COLO668 (cell line): Measurements from ENCODE around the gene CDCA7.
"Not testable (repeated sequence)": the region's sequence is repeated elsewhere in the genome, so short reads cannot be mapped to it uniquely, and the experiment has no call there.

Source experiments
- DNase-seq: peaks from one replicate; lab custom pipeline; 2025; ENCODE audit not compliant: unreplicated experiment; lab: John Stamatoyannopoulos, UW

Gene CDCA7

DNA sequence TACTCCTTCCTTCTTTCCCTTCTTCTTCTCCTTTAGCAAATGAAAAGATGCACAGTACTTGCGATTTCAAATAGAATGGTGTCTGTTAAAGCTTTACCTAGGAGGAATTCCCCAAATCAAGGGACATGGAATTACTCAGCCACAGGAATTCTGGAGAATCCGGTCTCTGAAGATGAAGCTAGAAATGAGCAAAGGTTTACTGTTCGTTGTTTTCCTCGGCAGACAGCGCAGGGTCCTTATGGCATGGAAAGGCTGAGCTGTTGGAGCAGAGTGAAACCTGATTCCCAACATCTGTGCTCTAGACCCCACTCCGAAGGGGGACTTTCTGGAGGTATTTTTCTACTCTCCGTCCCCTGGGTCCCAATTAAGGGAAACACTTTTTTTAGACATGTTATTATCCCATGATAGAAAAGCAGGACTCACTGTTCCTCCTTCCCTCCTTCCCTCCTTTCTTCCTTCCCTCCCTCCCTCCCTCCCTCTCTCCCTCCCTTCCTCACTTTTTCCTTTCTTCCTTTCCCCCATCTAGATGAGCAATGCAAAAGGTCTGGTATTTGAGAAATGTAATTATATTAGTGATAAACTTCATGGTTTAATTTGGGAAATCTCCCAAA lies 47.1 kb downstream of the CDCA7 start:
- no peak for DNase-seq

DNA sequence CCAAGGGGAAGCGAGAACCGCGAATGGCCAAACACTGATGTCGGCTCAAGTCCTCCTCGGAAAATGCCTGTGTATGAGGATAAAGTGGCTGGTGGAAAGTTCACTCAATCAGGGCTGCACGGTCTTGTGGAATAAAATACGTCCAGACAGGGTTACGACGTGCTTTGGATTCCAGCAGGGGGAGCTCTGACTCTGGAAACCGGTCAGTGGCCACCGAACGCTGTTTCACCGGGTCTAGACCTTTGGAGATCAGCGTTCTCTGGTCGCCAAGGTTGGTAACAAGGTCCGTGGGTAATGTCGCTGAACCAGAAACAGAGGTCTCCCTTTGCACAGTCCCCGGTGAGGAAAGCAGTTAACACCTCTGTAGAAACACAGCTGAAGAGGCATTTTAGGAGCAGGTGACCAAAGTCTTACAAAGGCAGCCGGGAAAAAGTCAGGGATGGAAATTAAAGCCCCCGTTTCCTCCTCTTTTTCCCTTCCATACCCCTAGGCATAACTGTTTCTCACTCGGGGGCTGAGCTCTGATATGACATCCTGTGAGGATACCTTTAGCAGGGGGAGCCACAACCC lies 47.8 kb downstream of the CDCA7 start:
- DNase-seq: peak; percentile 75

DNA sequence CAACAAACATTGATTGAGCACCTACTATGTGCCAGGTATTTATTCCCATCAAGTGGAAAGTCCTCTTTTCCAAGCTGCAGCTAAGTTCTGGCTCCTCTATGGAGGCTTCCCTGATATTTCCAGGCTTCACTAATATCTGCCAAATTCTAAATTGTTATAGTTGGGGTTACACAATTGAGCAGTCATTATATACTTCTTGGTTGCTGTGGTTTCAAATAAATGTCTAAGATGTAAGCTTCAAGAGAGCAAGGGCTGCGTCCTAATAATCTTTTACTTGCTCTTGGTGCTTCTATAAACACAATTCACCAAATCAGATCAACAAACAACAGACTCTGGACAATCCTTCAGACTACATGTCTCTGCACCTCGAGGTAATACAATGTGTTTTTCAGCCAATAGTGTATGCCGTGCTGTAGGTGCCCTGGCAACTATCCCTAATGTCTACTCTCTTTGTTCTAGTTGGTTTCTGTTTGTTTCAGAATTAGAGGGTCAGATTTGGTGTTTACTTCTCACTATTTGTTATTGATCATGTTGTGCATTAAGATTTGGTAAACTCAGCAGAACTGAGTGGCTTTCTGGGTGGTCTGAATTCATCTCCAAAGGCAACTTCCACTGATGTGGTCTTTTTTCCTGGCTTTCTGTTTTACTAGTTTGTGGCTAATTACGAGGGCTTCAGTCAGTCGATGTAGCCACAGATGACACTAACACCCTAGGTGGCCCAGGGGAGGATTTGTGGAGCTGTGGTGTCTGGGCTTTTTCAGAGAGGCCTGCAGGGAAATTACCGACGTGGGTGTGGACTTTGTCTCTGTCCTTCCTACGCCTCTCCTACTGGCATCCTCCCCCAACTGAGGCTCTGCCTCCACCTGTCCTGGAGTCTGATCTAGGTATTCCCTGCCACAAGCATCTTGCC lies 50.4 kb downstream of the CDCA7 start:
- DNase-seq: no peak

DNA sequence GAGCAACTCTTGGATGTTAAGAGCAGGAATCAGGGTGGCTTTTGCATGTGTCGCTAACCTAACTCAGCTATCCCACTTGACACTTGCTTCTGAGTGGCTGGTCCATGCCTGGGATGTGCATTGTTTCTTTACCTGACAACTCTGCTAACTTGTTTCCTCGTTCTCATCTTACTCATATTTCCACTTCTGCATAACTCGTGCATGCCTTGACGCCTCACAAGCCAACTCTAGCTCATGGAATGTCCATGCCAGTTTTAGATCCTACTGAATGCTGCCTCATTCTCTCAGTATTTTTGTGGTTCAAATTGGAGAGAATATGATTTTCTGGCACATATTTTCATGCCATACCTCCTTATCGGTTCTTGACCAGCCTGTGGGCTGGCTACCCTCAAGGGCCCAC lies 52.5 kb downstream of the CDCA7 start:
- no peak for DNase-seq

DNA sequence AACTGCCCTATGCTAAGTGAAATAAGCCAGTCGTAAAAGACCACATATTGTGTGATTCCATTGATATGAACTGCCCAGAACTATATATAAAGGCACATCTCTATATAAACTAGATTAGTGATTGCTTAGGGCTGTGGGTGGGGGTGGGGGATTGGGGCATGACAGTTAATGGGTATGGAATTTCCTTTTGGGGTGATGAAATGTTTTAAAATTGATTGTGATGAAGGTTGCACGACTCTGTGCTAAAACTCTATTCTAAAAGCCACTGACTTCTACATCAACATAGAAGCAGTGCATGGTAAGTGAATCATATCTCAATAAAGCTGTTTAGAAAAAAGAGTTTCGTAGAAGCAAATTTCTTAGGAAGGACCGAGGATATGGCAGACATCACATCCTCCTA lies 53.0 kb downstream of the CDCA7 start:
- DNase-seq: no peak

DNA sequence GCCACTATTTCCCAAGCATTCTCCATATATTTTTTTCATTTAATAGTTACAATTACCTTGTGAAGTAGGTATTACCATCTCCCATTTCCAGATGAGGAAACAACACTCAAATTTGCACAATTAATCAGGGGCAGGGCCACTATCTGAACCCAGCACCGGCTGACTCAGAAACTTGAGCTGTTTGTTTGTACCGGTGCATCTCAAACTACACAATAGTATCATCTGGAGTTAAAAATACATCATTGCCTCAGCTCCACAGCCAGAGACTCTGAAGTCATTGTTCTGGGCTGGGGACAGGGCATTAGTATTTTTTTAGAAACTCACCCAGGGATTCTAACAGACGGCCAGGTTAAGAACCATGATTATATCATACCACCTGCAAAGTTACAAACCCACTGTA lies 55.9 kb downstream of the CDCA7 start:
- DNase-seq: no peak

DNA sequence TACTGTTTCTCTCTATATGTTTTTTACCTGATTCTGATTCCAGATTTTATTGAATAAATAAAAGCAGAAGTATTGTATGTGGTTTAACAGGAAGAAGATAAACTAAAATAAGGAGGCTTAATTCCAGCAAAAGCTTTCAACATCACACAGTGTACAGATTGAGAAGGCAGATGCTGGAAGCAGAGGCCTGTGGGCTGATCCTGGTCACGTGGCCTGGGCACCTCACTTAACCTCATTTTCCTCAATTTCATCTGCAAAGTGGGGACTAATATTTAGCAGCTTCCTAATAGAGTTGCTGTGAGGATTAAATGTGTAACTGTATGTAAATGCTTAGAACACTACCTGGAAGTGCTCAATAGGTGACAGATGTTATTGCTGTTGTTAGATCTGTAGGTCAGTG lies 58.0 kb downstream of the CDCA7 start:
- DNase-seq: no peak

DNA sequence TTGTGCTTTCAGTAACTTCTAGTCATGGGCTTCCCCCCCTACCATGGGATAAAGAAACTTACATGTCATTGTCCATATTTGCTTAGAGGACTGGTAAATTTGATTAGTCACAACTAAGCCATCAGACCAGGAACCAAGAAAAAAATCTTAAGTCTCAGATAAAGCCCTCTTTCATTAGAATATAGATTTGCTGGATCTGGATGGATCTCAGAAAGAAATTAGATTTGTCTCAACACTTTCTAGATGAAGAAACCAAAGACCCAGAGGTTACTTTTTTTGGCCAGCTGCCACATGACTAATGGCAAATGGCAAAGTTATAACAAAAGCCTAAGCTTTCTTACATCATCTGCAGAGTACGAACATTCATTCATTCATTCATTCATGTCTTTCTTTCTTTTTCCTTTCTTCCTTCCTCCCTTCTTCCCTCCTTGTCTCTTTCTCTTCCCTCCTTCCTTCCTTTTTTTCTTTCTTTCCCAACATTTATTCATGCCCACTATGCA lies 60.2 kb downstream of the CDCA7 start:
- DNase-seq: no peak

DNA sequence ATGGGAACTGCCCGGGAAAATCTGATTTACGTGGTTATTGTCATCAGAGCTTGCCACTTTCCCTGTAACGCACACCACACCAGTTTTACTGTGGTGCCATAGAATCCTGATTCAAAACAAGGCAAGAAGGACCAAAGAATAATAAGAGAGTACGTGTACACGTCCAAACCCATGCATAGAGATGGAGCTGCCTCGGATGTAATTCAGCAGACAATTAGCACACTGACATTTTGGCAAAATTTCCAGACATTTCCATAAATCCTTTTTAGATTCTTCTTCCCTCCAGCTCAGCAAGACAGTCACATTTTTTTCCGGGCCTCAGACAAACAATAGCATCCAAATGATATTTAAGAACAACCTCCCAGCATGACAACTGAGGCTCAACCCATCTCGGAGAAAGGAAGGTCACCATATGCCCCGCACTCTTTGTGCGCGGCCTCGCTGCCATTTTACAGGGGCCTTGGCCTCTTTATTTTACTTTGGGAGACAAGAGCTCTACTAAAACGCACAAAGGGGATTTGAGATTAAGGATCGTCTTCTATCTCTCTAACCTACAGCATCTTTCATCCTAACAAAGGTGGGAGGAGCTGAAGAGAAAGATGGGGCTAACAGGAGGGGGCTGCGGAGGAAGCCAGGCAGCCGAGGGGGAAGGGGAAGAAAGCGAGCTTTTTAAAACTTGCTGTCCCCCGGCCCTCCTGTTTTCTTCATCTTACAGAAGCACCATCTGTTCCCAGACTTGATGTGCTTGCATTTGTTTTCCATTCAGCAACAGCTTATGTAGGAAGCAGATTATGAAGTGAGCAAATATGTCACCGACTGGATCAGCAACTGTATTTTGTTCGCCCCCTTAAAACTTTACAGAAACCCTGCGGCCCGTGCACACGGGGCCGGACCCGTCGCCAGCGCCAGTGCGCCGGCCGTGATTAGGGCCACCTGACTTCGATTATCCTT lies 61.0 kb downstream of the CDCA7 start:
- DNase-seq: no peak

DNA sequence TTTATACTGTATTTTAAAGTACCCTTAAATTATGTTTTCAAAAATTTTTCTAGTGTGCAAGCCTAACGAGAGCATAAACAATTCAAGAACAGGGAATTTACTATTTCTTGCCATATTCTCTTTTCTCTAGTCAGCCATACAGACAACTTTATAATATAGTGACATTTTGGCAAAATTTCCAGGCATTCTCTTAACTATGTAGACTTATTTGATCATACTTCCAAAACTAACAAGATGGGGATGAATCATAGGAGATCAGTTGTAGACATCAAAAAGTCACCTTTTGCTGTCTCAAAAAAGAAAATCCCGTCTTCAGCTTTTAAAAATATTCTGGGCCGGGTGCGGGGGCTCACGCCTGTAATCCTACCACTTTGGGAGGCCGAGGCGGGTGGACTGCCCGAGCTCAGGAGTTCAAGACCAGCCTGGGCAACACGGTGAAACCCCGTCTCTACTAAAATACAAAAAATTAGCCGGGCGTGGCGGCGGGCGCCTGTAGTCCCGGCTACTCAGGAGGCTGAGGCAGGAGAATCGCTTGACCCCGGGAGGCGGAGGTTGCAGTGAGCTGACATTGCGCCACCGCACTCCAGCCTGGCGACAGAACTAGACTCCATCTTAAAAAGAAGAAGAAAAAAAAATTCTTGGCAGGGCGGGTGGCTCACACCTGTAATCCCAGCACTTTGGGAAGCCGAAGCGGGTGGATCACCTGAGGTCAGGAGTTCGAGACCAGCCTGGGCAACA lies 61.9 kb downstream of the CDCA7 start:
- not testable (repeated sequence) for DNase-seq

DNA sequence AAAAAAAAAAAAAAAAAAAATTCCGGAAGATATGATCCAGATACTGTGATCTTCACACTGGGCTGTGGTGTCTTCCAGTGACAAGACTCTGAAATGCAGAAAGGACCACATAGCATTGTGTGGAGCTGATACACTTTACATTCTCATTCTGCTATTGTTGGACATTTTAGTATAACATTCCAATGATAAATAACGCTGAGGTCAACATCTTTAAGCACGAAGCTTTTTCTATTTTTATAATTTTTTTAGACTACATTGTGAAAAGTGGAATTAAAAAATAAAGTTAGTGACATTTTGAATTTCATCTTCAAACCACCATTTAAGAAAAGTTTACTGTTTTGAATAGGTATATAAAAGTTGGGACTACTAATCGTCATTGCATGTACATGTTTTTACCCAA lies 62.7 kb downstream of the CDCA7 start:
- DNase-seq: no peak

DNA sequence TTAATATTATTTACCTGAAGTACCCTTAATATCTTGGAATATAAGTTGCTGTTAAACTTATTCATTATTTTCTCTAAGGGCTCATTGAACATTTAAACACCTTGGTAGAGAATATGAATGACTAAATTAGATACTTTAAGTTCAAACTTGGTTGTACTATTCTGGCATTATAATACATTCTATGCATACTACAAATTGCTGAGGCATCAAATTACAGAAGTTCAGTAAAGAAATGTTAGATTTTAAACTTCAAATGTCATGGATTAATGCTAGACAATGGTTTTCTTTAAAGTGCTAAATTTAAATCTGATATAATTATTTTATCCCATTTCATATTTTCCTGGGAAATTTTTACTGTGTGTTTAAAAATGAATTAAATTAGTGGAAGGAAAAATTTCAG lies 63.1 kb downstream of the CDCA7 start:
- DNase-seq: no peak
